Neural cell (in vitro differentiated cells): ENCODE data around the gene PADI4. TPM values are rescaled to one million over a fixed set of nuclear protein-coding genes. Genes with fewer than 3 reads are reported as not detected.

ENCODE experiments used
- H2AFZ ChIP-seq: fragments of 200-600, 300-800 bp; sonication (generic), shearing (Covaris generic); 2 replicates; pipeline ENCODE4 v1.6.0; 2014; ENCODE audit warnings: low read depth, mild to moderate bottlenecking, antibody characterized with exemption, low read length, moderate library complexity
- H3F3A ChIP-seq: fragments of 200-600 bp; shearing (Covaris generic); 2 replicates; pipeline ENCODE4 v1.6.1; 2016; ENCODE audit warnings: mild to moderate bottlenecking, moderate library complexity, mixed read lengths, antibody characterized with exemption, low read length; ENCODE audit not compliant: insufficient read depth, poor library complexity, severe bottlenecking
- H3K27ac ChIP-seq: fragments of 200-600, 300-800 bp; sonication (generic), shearing (Covaris generic); 2 replicates; pipeline ENCODE4 v1.5.1; 2014; ENCODE audit warnings: mild to moderate bottlenecking, low read length, moderate library complexity
- H3K27me3 ChIP-seq: fragments of 300-800, 200-600 bp; sonication (generic), shearing (Covaris generic); 2 replicates; pipeline ENCODE4 v1.6.0; 2014; ENCODE audit warnings: mild to moderate bottlenecking, low read depth, low read length, moderate library complexity; ENCODE audit not compliant: insufficient read depth
- H3K36me3 ChIP-seq: fragments of 300-800, 200-600 bp; sonication (generic), shearing (Covaris generic); 2 replicates; pipeline ENCODE4 v1.5.1; 2014; ENCODE audit warnings: mild to moderate bottlenecking, antibody characterized with exemption, low read length, moderate library complexity; ENCODE audit not compliant: insufficient read depth
- H3K4me2 ChIP-seq: fragments of 300-800, 200-600 bp; sonication (generic), shearing (Covaris generic); 2 replicates; pipeline ENCODE4 v1.6.0; 2014; ENCODE audit warnings: mild to moderate bottlenecking, low read length
- H3K4me3 ChIP-seq: fragments of 300-800, 200-600 bp; sonication (generic), shearing (Covaris generic); 2 replicates; pipeline ENCODE4 v1.5.1; 2014; ENCODE audit warnings: mild to moderate bottlenecking, low read length, moderate library complexity
- H3K79me2 ChIP-seq: fragments of 200-600 bp; shearing (Covaris generic); replicated peaks from 2 replicates; pipeline ENCODE4 v1.6.0; 2014; ENCODE audit warnings: mild to moderate bottlenecking, low read length, moderate library complexity; ENCODE audit not compliant: insufficient read depth
- H3K9ac ChIP-seq: fragments of 300-800, 200-600 bp; sonication (generic), shearing (Covaris generic); 2 replicates; pipeline ENCODE4 v1.6.1; 2016; ENCODE audit warnings: mild to moderate bottlenecking, low read length, mixed read lengths
- H3K9me2 ChIP-seq: fragments of 200-600 bp; shearing (Covaris generic); 2 replicates; pipeline ENCODE4 v1.6.1; 2016; ENCODE audit warnings: mild to moderate bottlenecking, low read length, mixed read lengths; ENCODE audit not compliant: insufficient read depth
- H3K9me3 ChIP-seq: fragments of 200-600, 300-800 bp; sonication (generic), shearing (Covaris generic); 2 replicates; pipeline ENCODE4 v1.6.1; 2016; ENCODE audit warnings: mild to moderate bottlenecking, mixed run types, low read length, moderate library complexity, mixed read lengths
- H4K20me1 ChIP-seq: fragments of 200-600 bp; shearing (Covaris generic); 2 replicates; pipeline ENCODE4 v1.6.1; 2016; ENCODE audit warnings: mild to moderate bottlenecking, mixed run types; ENCODE audit not compliant: insufficient read depth
- CTCF ChIP-seq: fragments of 450-650 bp; IDR thresholded peaks from 2 replicates; pipeline ENCODE4 v1.5.1; 2014; ENCODE audit warnings: antibody characterized with exemption, mild to moderate bottlenecking, moderate library complexity; ENCODE audit not compliant: poor library complexity, severe bottlenecking
- EP300 ChIP-seq: fragments of 450-650 bp; conservative IDR thresholded peaks from 2 replicates; pipeline ENCODE4 v1.6.1; 2014; ENCODE audit warnings: antibody characterized with exemption, mild to moderate bottlenecking, moderate library complexity; ENCODE audit not compliant: poor library complexity, severe bottlenecking
- EZH2 ChIP-seq: fragments of 200-600, 300-800 bp; shearing (Covaris generic), sonication (generic); IDR thresholded peaks from 2 replicates; pipeline ENCODE4 v1.6.1; 2014; ENCODE audit warnings: antibody characterized with exemption, low read length, borderline replicate concordance, mild to moderate bottlenecking; ENCODE audit not compliant: insufficient read depth, poor library complexity, severe bottlenecking
- MXI1 ChIP-seq: fragments of 450-650 bp; conservative IDR thresholded peaks from 2 replicates; pipeline ENCODE4 v1.6.1; 2014; ENCODE audit warnings: antibody characterized with exemption, mild to moderate bottlenecking; ENCODE audit not compliant: poor library complexity, severe bottlenecking
- POLR2AphosphoS5 ChIP-seq: IDR thresholded peaks from 2 replicates; pipeline ENCODE4 v1.6.1; 2012
- RAD21 ChIP-seq: fragments of 450-650 bp; conservative IDR thresholded peaks from 2 replicates; pipeline ENCODE4 v1.6.1; 2014; ENCODE audit warnings: antibody characterized with exemption, mild to moderate bottlenecking, moderate library complexity
- REST ChIP-seq: IDR thresholded peaks from 2 replicates; pipeline ENCODE4 v1.6.1; 2012; ENCODE audit warnings: borderline replicate concordance
- SMC3 ChIP-seq: fragments of 450-650 bp; conservative IDR thresholded peaks from 2 replicates; pipeline ENCODE4 v1.6.1; 2014; ENCODE audit warnings: antibody characterized with exemption, mild to moderate bottlenecking, moderate library complexity; ENCODE audit not compliant: poor library complexity
- TAF1 ChIP-seq: IDR thresholded peaks from 2 replicates; pipeline ENCODE4 v1.6.1; 2012; ENCODE audit warnings: low read depth
- polyA plus RNA-seq: library from polyadenylated mRNA; depleted of rRNA; stranded (reverse); fragments of >200 nt; gene quantifications from 2 replicates; pipeline ENCODE4 v1.2.3, GENCODE V29; 2014

Gene PADI4
- polyA plus RNA-seq, 1 donor from 2014 or later: not detected

GRCh38 chr1:17365293-17365692 lies 57.3 kb downstream of the PADI4 start:
- Histone ChIP-seq H3K4me2 (no peak overlapping the region), H2AFZ (no peak overlapping the region), H3K9ac (no peak overlapping the region), H3K27ac (no peak overlapping the region), H3K27me3 (no peaks in the 10 kb centered on the region), H3K9me2 (no peaks in the 10 kb centered on the region), H3K4me3 (no peak overlapping the region), H3K9me3 (peaks cover 4% of the 10 kb centered on the region), H3K36me3 (no peaks in the 10 kb centered on the region), H3F3A (no peaks in the 10 kb centered on the region), H3K79me2 (no peaks in the 10 kb centered on the region), H4K20me1 (no peaks in the 10 kb centered on the region)
- no peak for TF ChIP-seq SMC3
- no peak for TF ChIP-seq RAD21
- TF ChIP-seq EZH2: no peak
- no peak for TF ChIP-seq MXI1
- TF ChIP-seq REST: no peak
- TF ChIP-seq TAF1: no peak
- no peak for TF ChIP-seq CTCF
- TF ChIP-seq POLR2AphosphoS5: no peak
- no peak for TF ChIP-seq EP300

- TF ChIP-seq MXI1 (no peak), SMC3 (no peak), RAD21 (no peak), TAF1 (no peak), EP300 (no peak), REST (no peak), EZH2 (no peak), POLR2AphosphoS5 (no peak)
- no peak overlapping the region for H2AFZ ChIP-seq
- no peaks in the 10 kb centered on the region for H3F3A ChIP-seq
- no peaks in the 10 kb centered on the region for H4K20me1 ChIP-seq
- H3K79me2 ChIP-seq: no peaks in the 10 kb centered on the region
- no peak overlapping the region for H3K27ac ChIP-seq
- H3K4me2 ChIP-seq: no peak overlapping the region
- H3K4me3 ChIP-seq: no peak overlapping the region
- no peaks in the 10 kb centered on the region for H3K9me2 ChIP-seq
- peaks cover 2% of the 10 kb centered on the region for H3K9me3 ChIP-seq
- H3K36me3 ChIP-seq: no peaks in the 10 kb centered on the region
- H3K9ac ChIP-seq: no peak overlapping the region
- no peaks in the 10 kb centered on the region for H3K27me3 ChIP-seq
Observed at GRCh38 chr1:17369466-17369865, 61.5 kb downstream of the PADI4 start.
